Stimulated activated CD8-positive, alpha-beta memory T cell treated with anti-CD3 and anti-CD28 coated beads, Interleukin-15, amount 100 ng/mL, for 24 hours (primary cell): ENCODE data around the gene MTMR10.

Source experiments
- DNase-seq: peaks from one replicate; pipeline ENCODE4 v3.0.0-alpha.2; 2020; ENCODE audit warnings: low read depth

The MTMR10 gene

GRCh38 chr15:31012455-31012854 lies 21.0 kb upstream of the MTMR10 start:
- DNase-seq: no peak

- no peak for DNase-seq
These were observed 18.6 kb upstream of the MTMR10 start for GRCh38 chr15:31010036-31010435.

GRCh38 chr15:31005660-31006059 lies 14.2 kb upstream of the MTMR10 start:
- no peak for DNase-seq

GRCh38 chr15:31004220-31004733 lies 12.8 kb upstream of the MTMR10 start:
- no peak for DNase-seq

- DNase-seq: no peak
These were observed 10.3 kb upstream of the MTMR10 start for GRCh38 chr15:31001702-31002101.

- DNase-seq: no peak
These were observed 8.3 kb upstream of the MTMR10 start for GRCh38 chr15:30999729-31000128.

GRCh38 chr15:30997270-30997669 lies 5.8 kb upstream of the MTMR10 start:
- no peak for DNase-seq

- no peak for DNase-seq
These were observed 929 bp upstream of the MTMR10 start for GRCh38 chr15:30992249-30992864.

- DNase-seq: no peak
These were observed 778 bp downstream of the MTMR10 start for GRCh38 chr15:30990446-30991254.

- DNase-seq: no peak
These were observed 1.4 kb downstream of the MTMR10 start for GRCh38 chr15:30990036-30990435.

GRCh38 chr15:30985081-30985531 lies 6.3 kb downstream of the MTMR10 start:
- DNase-seq: no peak

GRCh38 chr15:30984542-30984941 lies 6.9 kb downstream of the MTMR10 start:
- no peak for DNase-seq

- DNase-seq: no peak
These were observed 7.3 kb downstream of the MTMR10 start for GRCh38 chr15:30984118-30984517.

GRCh38 chr15:30979457-30979856 lies 12.0 kb downstream of the MTMR10 start:
- no peak for DNase-seq

GRCh38 chr15:30978328-30978727 lies 13.1 kb downstream of the MTMR10 start:
- no peak for DNase-seq

GRCh38 chr15:30974112-30974511 lies 17.3 kb downstream of the MTMR10 start:
- no peak for DNase-seq

GRCh38 chr15:30973379-30973778 lies 18.0 kb downstream of the MTMR10 start:
- no peak for DNase-seq

GRCh38 chr15:30969724-30970123 lies 21.7 kb downstream of the MTMR10 start:
- DNase-seq: no peak

GRCh38 chr15:30963681-30964080 lies 27.7 kb downstream of the MTMR10 start:
- no peak for DNase-seq

GRCh38 chr15:30962659-30963058 lies 28.8 kb downstream of the MTMR10 start:
- no peak for DNase-seq

GRCh38 chr15:30962079-30962478 lies 29.3 kb downstream of the MTMR10 start:
- no peak for DNase-seq

GRCh38 chr15:30958219-30958618 lies 33.2 kb downstream of the MTMR10 start:
- DNase-seq: no peak
